WI38 (cell line): ENCODE results near the gene GUK1.

ENCODE experiments used
- H3K4me3 ChIP-seq: 2 replicates; pipeline ENCODE4 v1.5.1; 2011; ENCODE audit warnings: low read depth, mild to moderate bottlenecking, control low read depth, low read length
- TF ChIP-seq, protein P1 (sequence below): IDR thresholded peaks from 2 replicates; pipeline ENCODE4 v1.5.1; 2012; ENCODE audit warnings: low read depth, mild to moderate bottlenecking, control low read depth, low read length

The GUK1 gene

DNA sequence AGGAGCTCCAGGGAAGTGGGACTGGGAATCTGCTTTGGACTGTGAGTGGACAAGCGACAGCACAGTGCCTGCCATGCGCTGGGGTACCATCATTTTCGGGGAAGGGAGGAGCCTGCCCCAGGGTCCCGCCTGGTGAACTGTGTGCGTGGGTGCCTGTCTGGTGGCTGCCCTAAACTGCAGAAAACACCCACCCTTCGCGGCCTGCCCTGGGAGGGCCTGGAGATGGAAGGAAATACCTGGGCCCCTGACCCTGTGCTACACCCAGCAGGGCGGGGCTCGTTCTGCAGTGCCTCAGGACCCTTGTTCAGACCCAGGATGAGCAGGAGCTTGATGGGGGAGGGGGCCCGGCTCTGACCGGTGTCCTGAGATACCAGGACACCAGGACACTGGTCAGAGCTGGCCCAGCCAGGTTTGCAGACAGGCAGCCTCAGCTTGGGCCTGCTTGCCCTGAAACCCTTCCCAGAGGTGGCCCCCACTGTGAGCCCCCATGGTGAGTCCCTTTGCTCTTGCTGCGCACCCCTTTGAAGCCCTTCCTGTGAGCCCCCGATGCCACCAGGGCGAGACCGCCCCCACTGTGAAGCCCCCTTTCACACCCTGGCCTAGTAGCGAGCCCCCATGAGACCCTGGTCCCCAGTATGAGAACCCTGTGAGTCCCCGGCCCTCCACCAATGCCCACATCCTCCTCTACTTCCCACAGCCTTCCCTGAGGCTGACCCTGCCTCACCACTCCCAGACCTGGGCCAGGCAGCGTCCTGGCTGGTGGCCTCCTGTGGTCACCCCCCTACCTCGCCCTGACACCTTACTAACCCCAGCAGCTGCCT, 12.2 kb downstream of the GUK1 start:
- no peak overlapping the region for H3K4me3 ChIP-seq
- TF ChIP-seq, protein P1, sequence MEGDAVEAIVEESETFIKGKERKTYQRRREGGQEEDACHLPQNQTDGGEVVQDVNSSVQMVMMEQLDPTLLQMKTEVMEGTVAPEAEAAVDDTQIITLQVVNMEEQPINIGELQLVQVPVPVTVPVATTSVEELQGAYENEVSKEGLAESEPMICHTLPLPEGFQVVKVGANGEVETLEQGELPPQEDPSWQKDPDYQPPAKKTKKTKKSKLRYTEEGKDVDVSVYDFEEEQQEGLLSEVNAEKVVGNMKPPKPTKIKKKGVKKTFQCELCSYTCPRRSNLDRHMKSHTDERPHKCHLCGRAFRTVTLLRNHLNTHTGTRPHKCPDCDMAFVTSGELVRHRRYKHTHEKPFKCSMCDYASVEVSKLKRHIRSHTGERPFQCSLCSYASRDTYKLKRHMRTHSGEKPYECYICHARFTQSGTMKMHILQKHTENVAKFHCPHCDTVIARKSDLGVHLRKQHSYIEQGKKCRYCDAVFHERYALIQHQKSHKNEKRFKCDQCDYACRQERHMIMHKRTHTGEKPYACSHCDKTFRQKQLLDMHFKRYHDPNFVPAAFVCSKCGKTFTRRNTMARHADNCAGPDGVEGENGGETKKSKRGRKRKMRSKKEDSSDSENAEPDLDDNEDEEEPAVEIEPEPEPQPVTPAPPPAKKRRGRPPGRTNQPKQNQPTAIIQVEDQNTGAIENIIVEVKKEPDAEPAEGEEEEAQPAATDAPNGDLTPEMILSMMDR, result no peak

DNA sequence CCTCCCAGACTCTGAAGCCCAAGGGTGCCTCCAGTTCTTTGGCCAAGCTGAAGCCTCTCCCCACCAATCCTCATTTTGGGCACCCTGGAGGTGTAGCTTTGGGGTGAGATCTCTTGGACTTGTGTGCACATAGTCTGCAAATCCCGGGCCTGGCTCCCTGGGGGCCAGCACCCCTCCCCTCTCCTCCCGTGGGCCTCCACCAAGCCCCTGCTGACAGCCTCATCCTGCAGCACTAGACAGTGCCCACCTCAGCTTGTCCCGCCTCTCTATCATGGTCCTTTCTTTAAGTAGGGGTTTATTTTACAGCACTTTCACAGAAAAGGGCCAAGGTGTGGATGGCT, 12.8 kb downstream of the GUK1 start:
- TF ChIP-seq, protein P1, result no peak
- no peak overlapping the region for H3K4me3 ChIP-seq

DNA sequence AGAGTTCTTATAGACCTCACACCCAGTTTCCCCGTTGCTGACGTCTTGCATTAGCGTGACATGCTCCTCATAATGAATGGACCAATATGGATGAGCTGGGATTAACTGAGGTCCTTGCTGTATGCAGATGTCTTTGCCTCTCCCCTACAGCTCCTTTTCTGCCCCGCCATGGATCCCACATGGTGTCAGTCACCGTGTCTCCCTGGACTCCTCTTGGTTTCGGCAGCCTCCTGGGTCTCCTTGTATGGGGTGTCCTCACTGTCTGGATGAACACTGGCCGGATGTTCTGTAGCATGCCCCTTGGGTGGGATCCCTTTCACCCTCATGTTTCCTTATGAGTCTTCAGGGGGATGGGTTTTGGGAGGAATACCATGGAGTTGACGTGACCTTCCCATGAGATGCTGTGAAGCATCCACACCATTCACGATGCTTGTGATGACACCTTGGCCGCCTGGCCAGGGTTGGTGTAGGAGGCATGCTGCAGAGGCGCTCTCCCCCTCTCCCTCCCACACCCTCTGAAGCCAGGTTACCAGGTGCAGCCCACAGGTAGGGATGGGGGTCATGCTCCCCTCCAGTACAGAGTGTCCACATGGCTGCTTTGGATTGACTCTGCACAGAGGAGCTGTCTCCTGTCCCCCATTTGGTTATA, 14.1 kb downstream of the GUK1 start:
- TF ChIP-seq, protein P1, result no peak
- H3K4me3 ChIP-seq, result no peak overlapping the region

DNA sequence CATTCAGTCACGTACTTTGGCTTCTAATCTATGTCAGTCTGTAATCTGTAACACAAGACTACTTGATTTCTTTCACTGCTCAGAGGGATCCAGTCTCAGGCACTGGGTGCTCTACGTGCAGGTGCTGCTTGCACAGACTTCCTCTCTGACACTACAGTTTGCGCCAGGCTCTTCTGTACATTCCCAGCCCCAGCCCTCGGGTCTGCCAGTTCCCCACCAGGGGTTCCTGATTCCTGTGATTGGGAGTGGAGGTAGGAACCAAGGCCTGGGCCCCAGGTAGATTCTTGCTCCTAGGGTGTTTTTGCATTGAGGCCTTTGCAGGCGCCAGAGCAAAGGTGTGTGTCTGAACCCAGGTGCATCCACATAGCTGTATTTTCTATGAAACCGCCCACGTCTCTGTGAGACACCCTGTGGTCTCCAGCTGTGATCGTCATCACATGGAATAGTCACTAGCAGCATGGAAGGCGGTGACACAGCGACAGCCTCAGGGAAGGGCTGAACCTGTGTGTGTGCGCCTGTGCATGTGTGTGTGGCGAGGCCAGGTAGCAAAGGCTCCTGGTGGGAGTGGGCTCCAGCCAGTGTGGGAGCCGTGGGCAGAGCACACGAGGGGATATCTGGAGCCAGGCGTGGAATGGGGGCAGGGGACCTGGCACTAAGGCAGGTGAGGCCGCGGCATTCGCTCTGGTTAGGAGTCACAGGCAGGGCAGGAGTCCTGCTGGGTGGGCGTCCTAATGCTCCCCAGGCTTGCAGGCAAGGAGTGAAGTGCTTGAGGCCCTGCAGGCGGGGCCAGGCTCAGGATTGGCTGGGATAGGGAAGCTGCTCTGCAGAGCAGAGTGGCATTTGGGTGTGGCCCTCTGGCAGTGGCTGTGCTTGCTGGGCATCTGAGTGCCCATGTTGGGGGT, 14.8 kb downstream of the GUK1 start:
- TF ChIP-seq, protein P1, result no peak
- H3K4me3 ChIP-seq, result no peak overlapping the region

DNA sequence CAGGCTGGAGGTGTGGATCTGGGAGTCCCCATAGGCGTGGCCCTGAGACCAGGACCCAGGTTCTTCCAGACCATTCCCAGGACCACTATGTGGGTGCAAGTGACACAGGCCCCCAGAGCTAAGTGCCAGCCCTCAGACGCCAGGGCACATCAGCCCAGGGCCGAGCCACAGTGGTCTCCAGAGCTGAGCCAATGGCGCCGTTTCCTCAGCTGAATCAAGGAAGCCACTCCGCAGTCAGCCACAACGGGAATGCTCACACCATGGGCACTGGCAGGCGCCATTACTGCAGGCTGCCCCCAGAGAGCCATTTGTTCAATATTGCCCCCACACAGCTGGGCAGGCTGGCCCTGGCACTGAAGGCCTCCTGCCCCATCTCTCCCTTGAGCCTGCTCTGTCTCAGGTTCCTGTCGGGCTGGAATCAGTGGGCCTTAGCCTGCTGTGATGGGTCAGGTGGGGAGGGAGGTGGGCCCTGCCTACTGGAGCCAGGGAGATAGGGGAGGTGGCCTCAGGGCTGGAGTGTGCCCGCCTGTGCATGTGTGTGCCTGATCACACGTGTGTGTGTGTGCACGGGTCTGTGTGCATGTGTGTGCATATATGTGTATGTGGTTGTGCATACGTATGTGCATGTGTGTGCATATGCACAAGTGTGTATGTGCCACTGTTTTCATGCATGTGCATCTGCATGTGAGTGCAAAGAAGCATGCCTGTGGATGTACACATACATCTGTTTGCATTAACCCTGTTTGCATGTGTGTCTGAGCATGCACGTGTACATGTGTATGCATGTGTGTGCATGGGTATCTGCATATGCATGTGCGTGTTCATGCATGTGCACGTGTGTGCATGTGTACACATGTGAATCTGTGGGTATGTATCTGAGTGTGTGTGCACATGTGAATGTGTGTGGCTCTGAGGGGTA, 15.8 kb downstream of the GUK1 start:
- TF ChIP-seq, protein P1, result no peak
- H3K4me3 ChIP-seq, result no peak overlapping the region

DNA sequence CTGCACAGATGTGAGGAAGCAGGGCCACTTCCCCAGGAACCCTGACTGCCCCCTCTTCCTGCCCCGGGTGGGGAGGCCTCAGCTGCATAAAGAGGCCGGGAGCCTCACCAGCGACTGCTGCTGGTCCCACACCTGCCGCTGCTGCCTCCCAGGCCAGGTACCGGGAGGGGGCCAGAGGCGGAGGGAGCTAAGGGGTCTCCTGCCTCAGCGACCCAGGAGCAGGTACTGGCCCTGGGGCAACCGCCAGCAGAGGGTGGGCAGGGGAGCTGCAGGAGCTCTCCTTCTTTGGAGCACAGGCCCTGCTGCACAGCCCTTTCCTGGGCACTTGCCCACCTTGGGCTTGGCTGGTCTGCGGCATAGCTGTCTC, 16.4 kb downstream of the GUK1 start:
- TF ChIP-seq, protein P1, result no peak
- no peak overlapping the region for H3K4me3 ChIP-seq
